HG02981 (cell line): ENCODE data around the gene CTTN.
"Not testable (repeated sequence)": the region's sequence is repeated elsewhere in the genome, so short reads cannot be mapped to it uniquely, and the experiment has no call there.

Experiments used
- ATAC-seq: cut with Tn5 transposase; IDR thresholded peaks from one replicate; pipeline ENCODE4 v1.9.1; 2021; ENCODE audit warnings: mild to moderate bottlenecking, moderate library complexity; ENCODE audit not compliant: unreplicated experiment

CTTN gene

DNA sequence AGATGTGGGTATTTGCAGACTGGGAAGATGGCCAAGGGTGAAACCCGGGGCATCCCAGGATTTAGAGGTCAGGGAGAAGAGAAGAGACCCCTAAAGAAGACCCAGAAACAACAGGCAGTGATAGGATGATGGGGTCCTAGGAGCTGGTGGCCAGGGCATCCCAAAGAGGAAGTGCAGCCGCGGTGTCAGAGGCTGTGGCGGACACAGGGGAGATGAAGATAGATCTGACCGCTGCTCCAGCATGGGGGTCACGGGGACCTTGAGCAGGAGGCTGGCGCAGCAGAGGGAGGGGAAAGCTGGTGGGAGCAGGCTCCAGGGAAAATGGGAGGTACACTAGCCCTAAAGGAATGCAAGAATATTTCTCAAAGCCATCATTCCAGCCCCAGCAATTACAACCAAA lies 47.3 kb downstream of the CTTN start:
- no peak for ATAC-seq

GRCh38 chr11:70448983-70449567 lies 50.7 kb downstream of the CTTN start:
- no peak for ATAC-seq

DNA sequence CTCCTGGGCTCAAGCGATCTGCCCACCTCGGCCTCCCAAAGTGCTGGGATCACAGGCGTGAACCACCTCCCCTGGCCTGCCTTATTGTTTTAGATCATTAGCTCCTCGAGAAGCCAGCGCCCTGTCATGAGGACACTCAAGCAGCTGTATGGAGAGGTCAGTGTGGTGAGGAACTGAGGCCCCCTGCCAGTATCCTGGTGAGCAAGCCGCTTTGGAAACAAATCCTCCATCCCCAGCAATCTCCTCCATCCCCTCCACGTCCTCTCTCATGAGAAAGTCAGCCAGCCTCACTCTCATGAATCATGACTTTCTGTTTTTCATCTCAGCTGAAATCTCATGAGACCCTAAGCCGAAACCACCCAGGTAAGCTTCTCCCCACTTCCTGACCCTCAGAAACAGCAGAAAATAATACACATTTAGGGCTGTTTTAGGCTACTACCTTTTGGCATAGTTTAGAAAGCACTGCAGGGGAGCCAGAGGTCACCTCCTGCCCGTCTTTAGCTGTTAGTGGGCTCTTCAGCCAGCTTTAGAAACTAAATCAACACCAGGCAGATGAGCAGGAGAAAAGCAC lies 56.0 kb downstream of the CTTN start:
- no peak for ATAC-seq

GRCh38 chr11:70454811-70455210 lies 56.5 kb downstream of the CTTN start:
- not testable (repeated sequence) for ATAC-seq

DNA sequence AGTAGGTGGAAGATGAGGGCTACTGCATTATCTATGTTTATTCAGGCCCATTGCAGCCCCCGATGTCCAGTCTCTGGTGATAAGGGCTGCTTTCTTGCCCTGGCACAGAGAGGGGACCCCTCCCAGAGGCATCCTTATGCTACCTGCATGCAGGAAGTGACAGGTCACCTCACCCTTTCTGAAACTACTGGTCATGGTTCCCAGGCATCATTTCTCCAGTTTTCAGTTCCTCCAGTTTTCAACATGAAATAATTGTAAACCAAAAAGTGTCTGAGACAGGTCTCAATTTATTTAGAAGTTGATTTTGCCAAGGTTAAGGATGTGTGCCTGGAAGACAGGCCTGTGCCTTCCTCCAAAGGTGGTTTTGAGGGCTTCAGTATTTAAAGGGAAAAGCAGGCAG lies 57.0 kb downstream of the CTTN start:
- ATAC-seq, result no peak

DNA sequence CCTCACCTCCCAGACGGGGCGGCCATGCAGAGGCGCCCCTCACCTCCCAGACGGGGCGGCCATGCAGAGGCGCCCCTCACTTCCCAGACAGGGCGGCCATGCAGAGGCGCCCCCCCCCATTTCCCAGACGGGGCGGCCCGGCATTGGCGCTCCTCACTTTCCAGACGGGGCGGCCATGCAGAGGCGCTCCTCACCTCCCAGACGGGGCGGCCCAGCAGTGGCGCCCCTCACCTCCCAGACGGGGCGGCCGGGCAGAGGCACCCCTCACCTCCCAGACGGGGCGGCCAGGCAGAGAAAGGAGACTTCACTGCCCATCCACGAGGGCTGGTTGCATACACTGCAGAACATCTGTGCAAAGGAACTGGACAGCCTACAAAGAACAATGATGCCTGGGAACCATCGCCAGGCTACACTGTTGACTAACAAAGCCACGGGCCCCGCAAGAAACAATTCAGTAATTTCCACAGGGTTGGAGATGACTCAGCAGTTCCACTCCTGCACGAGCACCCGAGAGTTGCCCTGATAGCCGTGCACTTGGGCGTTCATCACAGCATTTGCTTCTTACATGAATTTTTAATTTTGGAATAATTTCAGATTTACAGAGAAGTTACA lies 58.7 kb downstream of the CTTN start:
- no peak for ATAC-seq

GRCh38 chr11:70458736-70459135 lies 60.4 kb downstream of the CTTN start:
- no peak for ATAC-seq

- ATAC-seq, result no peak
Observed at GRCh38 chr11:70460111-70460510, 61.8 kb downstream of the CTTN start.

- ATAC-seq, result no peak
Observed at GRCh38 chr11:70460964-70461363, 62.6 kb downstream of the CTTN start.

GRCh38 chr11:70462818-70463477 lies 64.6 kb downstream of the CTTN start:
- no peak for ATAC-seq

GRCh38 chr11:70463478-70464255 lies 65.3 kb downstream of the CTTN start:
- ATAC-seq, result no peak

DNA sequence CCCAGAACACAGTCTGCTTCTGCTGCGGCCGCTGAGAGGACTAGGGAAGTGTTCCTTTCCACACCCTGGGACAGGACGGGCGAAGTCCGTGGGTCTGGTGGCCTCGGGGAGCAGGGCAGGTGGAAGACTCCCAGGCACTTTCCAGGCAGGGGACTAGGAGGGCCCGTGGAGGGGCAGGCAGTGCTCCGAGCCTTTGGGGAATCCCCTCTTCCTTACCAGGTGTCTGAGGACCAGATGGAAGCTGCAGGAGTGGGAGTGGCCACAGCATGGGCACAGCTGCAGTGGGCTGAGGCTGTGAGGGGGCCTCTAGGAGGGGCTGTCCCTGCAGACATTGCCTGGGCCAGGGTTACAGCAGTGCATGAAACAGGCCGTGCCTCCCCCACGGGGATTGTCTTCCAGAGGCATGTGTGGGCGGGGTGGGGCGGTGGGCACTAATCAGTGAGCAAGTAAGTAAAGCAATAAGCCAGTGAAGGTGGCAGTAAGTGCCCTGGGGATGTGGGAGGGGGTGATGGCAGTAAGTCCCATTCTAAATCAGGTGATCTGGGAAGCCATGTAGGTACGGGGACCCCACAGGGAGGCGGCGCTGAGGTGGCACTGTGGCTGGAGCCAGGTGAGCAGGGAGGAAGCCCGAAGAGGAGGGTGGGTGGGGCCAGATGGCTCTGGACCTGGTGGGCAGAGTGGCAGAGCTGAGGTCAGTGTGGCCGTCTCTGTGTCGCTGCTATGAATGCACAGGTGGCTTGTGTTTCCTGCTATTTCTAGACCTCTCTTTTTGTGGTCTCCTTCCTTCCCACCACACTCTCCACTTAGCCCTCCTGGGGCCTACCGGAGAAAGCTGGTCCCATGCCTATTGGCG lies 66.4 kb downstream of the CTTN start:
- no peak for ATAC-seq

DNA sequence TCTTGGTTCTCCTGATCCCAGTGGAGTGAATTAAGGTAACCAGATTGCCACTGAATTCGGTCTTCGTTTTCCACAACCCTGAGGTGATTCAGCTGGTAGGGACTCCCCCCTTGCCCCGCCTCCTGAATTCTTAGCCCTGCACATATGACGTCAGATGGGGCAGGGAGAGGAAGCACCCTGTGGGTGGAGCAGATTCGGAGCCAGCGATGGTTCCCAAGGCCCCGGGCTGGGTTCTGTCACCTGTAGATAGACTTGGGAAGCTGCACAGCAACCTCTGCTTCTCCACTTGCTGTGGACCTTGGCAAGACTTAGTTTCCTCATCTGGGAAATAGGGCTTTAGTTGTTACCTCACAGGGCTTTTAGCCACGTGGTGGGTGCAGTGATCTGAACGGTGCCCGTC lies 67.8 kb downstream of the CTTN start:
- ATAC-seq, result no peak

DNA sequence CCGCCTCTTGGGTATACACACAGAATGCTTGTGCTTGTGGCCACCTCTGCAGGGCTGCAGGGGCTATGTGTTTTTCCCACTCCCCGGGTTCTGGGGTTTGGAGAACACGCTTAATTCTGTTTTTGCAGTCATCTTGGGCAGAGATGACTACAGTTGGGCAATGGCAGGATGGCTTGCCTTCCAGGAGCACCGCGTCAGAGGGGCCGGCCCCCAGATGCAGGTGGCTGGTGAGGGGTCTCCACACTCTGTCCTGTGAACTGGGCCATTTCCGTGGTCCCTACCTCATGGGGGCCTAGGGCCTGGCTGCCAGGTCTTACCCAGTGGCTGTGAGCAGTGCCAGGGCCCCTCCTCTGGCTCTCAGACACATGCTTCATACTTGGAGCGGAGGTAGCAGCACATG lies 68.3 kb downstream of the CTTN start:
- no peak for ATAC-seq

DNA sequence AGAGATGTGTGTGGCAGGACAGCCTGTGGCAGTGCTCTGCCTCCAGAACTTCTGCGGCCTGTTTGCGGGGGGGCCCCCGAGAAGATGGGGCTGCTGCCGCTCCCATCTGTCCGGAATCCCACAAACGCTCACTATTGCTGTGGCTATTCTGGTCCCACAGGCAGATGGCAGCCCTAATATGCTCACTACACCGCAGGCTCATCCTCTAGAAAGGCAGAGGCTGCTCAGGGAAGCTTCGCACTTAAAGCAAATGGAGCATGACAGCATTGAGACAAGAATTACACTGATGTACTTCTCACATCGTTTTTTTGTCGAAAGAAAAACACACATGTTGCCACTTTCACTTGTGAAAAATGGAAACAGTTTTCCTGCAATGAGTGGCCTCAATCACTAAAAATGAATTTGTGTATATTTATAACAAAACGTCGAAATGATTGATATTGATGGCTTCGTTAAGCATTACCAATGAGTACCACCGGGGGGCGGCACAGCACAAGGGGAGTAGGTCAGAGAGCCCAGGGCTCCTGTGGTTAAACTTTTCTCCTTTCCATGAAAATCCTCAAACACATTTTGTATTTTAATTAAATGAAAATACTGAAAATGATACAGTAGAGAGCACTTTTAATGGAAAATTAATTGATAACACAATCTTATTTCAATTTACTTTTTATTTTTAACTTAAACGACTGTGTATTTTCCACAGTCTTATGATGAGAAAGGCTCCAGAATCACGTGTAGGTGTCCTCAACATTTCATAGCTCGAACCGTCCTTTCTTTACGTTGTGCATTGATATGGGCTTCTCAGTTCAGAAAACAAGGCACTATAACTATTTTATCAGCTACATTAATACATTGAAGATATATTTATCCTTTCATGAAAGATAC lies 69.1 kb downstream of the CTTN start:
- no peak for ATAC-seq

DNA sequence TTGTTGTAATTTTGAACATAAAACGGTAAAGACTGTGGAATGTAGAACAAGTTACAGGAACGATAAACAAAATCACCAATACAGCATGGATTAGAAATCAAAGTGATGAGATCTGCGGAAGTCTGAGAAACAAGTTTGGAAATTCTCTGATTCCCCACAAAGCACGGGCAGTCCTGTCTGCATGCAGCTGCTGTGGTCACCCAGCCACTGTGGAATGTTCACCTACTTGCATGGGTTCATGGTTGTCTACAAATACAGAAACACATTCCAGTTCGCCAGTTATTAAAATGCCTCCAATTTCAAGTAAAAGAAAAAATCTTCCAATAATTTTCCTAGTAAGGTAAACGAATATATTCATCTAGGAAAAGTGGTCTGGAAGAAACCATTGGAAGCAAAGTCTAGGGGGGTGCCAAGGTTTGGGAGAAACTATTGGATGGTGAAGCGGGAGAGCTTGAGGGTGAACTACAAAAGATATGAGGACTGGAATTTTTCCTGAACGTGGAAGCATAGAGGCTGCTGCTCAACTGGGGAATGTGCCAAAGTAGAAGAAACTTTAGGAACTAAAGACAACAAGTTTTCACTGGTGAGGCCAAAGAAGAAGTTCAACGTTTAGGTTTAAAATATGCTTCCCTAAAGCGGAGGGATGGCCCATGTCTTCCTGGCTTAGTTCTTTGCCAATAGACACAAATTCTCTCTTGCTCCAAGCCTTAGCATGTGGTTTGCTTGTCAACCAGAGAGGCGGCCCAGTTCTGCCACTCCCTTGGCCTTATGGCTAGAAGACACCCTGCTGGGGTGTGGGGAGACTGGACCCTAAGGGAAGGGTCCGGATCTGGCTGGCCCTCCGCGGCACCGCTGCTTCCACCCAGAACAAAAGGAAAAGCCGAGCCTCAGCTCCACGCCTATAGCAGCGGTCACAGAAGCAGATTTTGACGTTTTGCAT lies 70.2 kb downstream of the CTTN start:
- ATAC-seq, result no peak

GRCh38 chr11:70470127-70470526 lies 71.8 kb downstream of the CTTN start:
- peak; percentile 54 for ATAC-seq

DNA sequence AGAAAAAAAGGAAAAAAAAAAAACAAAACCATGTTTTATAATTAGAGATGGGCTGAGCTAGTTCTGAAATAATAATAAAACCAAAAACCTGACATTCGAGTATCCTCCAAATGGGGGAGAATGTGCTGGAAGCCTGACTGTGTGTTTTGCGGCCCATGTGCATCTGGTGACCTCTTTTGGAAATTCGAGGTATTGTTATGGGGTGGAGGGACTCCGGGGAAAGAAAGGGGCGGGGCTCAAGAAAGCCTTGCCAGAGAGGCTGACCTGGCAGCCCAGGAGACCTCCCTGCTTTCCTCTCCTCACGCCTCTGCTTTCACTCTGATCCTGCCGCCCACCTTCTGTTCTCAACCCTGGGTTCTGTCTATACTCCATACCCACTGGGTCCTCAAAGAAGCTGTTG lies 72.9 kb downstream of the CTTN start:
- ATAC-seq, result no peak
